GM12878 (cell line): Measurements from ENCODE around the gene MEI1. TPM values are rescaled to one million over a fixed set of nuclear protein-coding genes. Genes with fewer than 3 reads are reported as not detected.

Source experiments
- BCL11A ChIP-seq: IDR thresholded peaks from 2 replicates; pipeline ENCODE4 v1.6.1; 2011; ENCODE audit warnings: low read depth, low read length
- CBFB ChIP-seq: IDR thresholded peaks from 2 replicates; pipeline ENCODE4 v1.6.1; 2016; ENCODE audit warnings: antibody characterized with exemption, low read depth
- CREM ChIP-seq: IDR thresholded peaks from 2 replicates; pipeline ENCODE4 v1.6.1; 2014; ENCODE audit warnings: antibody characterized with exemption, low read depth
- DPF2 ChIP-seq: fragments of 450-650 bp; IDR thresholded peaks from 2 replicates; pipeline ENCODE4 v1.6.1; 2017; ENCODE audit warnings: mild to moderate bottlenecking
- ETV6 ChIP-seq, 2 experiments: fragments of 450-650 bp in 1 of 2; IDR thresholded peaks in 1 of 2; conservative IDR thresholded peaks in 1 of 2; 2 replicates each; pipeline ENCODE4 v1.6.1; 2014; ENCODE audit warnings: antibody characterized with exemption in 1 of 2, borderline replicate concordance in 1 of 2, low read depth in 1 of 2, mild to moderate bottlenecking in 1 of 2, moderate library complexity in 1 of 2
- GATAD2B ChIP-seq: fragments of 450-650 bp; conservative IDR thresholded peaks from 2 replicates; pipeline ENCODE4 v1.6.1; 2017; ENCODE audit warnings: low read depth, mild to moderate bottlenecking, moderate library complexity
- HCFC1 ChIP-seq: fragments of 150-350 bp; IDR thresholded peaks from 2 replicates; pipeline ENCODE4 v1.6.1; 2014; ENCODE audit warnings: low read length
- IKZF1 ChIP-seq: fragments of 450-650 bp; conservative IDR thresholded peaks from 2 replicates; pipeline ENCODE4 v1.6.1; 2017; ENCODE audit warnings: antibody characterized with exemption, mild to moderate bottlenecking
- MTA3 ChIP-seq: IDR thresholded peaks from 2 replicates; pipeline ENCODE4 v1.6.1; 2012; ENCODE audit warnings: low read length, inconsistent platforms, borderline replicate concordance
- NBN ChIP-seq: fragments of 450-650 bp; IDR thresholded peaks from 2 replicates; pipeline ENCODE4 v1.6.1; 2016
- PAX5 ChIP-seq: IDR thresholded peaks from 2 replicates; pipeline ENCODE4 v1.6.1; 2011; ENCODE audit warnings: low read depth, low read length, borderline replicate concordance
- polyA plus RNA-seq, 11 experiments: library from polyadenylated mRNA; depleted of rRNA in 4 of 11; unstranded in 6 of 11; stranded (reverse) in 5 of 11; fragments of >200 nt; fragmentation: Nextera tagmentation in 4 of 11; fragmentation: Illumina TruSeq in 1 of 11; extraction: Ambion mirVana in 4 of 11; extraction: Trizol in 1 of 11; gene quantifications; 1 replicate in 1 of 11; 2 replicates in 10 of 11; pipeline versions ENCODE4 v1.2.1 to v1.2.3, GENCODE V29; 2011 to 2016; ENCODE audit warnings: inconsistent platforms in 2 of 11, missing spikeins in 2 of 11, low read depth in 1 of 11
- total RNA-seq, 4 experiments: library from RNA; depleted of rRNA in 3 of 4; stranded (reverse); fragments of >200 nt in 3 of 4; fragmentation: Illumina TruSeq in 1 of 4; extraction: Trizol in 1 of 4; gene quantifications; 2 replicates each; pipeline versions ENCODE4 v1.2.1 to v1.2.3, GENCODE V29; 2013 to 2021
- TF ChIP-seq, protein P1 (sequence below): IDR thresholded peaks from 2 replicates; pipeline ENCODE4 v1.6.1; 2011; ENCODE audit warnings: borderline replicate concordance, low read depth, mild to moderate bottlenecking, moderate library complexity, mixed read lengths, low read length; ENCODE audit not compliant: insufficient read depth; ENCODE audit errors: extremely low read length
- TF ChIP-seq, protein P2 (sequence below): fragments of 450-650 bp; IDR thresholded peaks from 2 replicates; pipeline ENCODE4 v1.6.1; 2017; ENCODE audit warnings: mild to moderate bottlenecking, moderate library complexity
- TF ChIP-seq, protein P3 (sequence below): IDR thresholded peaks from 2 replicates; pipeline ENCODE4 v1.6.1; 2012; ENCODE audit warnings: low read depth, low read length, improper control_type of control experiment
- TF ChIP-seq, protein P4 (sequence below): fragments of 450-650 bp; IDR thresholded peaks from 2 replicates; pipeline ENCODE4 v1.6.1; 2017; ENCODE audit warnings: borderline replicate concordance
- TF ChIP-seq, protein P5 (sequence below): IDR thresholded peaks from 2 replicates; pipeline ENCODE4 v1.6.1; 2012; ENCODE audit warnings: improper control_type of control experiment, low read depth, low read length; ENCODE audit not compliant: insufficient replicate concordance

MEI1 gene
- total and polyA plus RNA-seq, 10 of the 15 experiments (the other 5 are each of a cell fraction or from before 2014, with no cell fraction given) = 27.9 to 48.9 (median 35.8) TPM

DNA sequence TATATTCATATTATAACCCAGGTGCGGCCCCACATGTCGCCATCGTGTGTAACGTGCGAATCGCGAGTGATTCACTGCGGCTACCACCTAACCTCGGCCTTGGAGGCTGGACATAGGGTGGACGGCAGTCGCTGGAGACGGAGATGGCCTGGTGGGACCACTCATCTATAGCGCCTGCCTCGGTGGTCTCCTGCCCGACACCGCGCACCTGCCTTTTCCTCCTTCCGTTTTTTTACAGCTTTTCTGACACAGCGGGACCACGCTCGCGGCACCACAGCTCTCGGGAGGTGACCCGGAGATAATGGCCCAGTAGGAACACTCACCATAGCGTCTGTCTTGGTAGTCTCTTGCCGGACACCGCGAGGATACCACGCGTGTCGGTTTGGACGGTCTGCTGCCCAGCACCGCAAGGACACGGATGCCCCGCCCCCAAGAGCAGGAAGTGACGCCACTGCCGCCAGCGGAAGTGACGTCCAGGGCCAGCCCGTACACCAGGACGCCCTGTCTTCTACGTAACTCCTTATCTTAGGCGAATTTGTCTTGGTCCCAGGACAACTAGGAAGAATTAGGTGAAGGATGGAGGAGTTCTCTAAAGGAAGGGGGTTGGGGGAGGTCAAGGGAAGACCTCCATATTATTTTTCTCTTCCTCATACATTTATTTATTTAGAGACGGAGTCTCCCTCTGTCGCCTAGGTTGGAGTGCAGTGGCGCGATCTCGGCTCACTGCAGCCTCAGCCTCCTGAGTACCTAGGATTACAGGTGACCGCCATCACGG lies 17.1 kb upstream of the MEI1 start (continued):
- TF ChIP-seq, protein P1, sequence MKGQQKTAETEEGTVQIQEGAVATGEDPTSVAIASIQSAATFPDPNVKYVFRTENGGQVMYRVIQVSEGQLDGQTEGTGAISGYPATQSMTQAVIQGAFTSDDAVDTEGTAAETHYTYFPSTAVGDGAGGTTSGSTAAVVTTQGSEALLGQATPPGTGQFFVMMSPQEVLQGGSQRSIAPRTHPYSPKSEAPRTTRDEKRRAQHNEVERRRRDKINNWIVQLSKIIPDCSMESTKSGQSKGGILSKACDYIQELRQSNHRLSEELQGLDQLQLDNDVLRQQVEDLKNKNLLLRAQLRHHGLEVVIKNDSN = no peak
- TF ChIP-seq CREM (peak; percentile 98), IKZF1 (0 out of 2 replicates have a peak, but pooled peaks have one; percentile 31), DPF2 (0 out of 2 replicates have a peak, but pooled peaks have one; percentile 27), NBN (peak; percentile 55; the same call in 1 of the 2 replicates), CBFB (0 out of 2 replicates have a peak, but pooled peaks have one; percentile 20), HCFC1 (0 out of 2 replicates have a peak, but pooled peaks have one; percentile 22), GATAD2B (peak; percentile 34), ETV6 (conservative IDR thresholded peaks at IDR 0.05 in 1 of 2, IDR thresholded peaks at IDR 0.05 in 1 of 2; ENCODE audit: borderline replicate concordance in 1 of 2, low read depth in 1 of 2) (no peak), BCL11A (no peak), MTA3 (no peak), PAX5 (peak; percentile 72)
- TF ChIP-seq, protein P2, sequence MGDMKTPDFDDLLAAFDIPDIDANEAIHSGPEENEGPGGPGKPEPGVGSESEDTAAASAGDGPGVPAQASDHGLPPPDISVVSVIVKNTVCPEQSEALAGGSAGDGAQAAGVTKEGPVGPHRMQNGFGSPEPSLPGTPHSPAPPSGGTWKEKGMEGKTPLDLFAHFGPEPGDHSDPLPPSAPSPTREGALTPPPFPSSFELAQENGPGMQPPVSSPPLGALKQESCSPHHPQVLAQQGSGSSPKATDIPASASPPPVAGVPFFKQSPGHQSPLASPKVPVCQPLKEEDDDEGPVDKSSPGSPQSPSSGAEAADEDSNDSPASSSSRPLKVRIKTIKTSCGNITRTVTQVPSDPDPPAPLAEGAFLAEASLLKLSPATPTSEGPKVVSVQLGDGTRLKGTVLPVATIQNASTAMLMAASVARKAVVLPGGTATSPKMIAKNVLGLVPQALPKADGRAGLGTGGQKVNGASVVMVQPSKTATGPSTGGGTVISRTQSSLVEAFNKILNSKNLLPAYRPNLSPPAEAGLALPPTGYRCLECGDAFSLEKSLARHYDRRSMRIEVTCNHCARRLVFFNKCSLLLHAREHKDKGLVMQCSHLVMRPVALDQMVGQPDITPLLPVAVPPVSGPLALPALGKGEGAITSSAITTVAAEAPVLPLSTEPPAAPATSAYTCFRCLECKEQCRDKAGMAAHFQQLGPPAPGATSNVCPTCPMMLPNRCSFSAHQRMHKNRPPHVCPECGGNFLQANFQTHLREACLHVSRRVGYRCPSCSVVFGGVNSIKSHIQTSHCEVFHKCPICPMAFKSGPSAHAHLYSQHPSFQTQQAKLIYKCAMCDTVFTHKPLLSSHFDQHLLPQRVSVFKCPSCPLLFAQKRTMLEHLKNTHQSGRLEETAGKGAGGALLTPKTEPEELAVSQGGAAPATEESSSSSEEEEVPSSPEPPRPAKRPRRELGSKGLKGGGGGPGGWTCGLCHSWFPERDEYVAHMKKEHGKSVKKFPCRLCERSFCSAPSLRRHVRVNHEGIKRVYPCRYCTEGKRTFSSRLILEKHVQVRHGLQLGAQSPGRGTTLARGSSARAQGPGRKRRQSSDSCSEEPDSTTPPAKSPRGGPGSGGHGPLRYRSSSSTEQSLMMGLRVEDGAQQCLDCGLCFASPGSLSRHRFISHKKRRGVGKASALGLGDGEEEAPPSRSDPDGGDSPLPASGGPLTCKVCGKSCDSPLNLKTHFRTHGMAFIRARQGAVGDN = peak; percentile 54
- TF ChIP-seq, protein P3, sequence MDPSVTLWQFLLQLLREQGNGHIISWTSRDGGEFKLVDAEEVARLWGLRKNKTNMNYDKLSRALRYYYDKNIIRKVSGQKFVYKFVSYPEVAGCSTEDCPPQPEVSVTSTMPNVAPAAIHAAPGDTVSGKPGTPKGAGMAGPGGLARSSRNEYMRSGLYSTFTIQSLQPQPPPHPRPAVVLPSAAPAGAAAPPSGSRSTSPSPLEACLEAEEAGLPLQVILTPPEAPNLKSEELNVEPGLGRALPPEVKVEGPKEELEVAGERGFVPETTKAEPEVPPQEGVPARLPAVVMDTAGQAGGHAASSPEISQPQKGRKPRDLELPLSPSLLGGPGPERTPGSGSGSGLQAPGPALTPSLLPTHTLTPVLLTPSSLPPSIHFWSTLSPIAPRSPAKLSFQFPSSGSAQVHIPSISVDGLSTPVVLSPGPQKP = no peak
- TF ChIP-seq, protein P4, sequence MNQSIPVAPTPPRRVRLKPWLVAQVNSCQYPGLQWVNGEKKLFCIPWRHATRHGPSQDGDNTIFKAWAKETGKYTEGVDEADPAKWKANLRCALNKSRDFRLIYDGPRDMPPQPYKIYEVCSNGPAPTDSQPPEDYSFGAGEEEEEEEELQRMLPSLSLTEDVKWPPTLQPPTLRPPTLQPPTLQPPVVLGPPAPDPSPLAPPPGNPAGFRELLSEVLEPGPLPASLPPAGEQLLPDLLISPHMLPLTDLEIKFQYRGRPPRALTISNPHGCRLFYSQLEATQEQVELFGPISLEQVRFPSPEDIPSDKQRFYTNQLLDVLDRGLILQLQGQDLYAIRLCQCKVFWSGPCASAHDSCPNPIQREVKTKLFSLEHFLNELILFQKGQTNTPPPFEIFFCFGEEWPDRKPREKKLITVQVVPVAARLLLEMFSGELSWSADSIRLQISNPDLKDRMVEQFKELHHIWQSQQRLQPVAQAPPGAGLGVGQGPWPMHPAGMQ = no peak
- TF ChIP-seq, protein P5, sequence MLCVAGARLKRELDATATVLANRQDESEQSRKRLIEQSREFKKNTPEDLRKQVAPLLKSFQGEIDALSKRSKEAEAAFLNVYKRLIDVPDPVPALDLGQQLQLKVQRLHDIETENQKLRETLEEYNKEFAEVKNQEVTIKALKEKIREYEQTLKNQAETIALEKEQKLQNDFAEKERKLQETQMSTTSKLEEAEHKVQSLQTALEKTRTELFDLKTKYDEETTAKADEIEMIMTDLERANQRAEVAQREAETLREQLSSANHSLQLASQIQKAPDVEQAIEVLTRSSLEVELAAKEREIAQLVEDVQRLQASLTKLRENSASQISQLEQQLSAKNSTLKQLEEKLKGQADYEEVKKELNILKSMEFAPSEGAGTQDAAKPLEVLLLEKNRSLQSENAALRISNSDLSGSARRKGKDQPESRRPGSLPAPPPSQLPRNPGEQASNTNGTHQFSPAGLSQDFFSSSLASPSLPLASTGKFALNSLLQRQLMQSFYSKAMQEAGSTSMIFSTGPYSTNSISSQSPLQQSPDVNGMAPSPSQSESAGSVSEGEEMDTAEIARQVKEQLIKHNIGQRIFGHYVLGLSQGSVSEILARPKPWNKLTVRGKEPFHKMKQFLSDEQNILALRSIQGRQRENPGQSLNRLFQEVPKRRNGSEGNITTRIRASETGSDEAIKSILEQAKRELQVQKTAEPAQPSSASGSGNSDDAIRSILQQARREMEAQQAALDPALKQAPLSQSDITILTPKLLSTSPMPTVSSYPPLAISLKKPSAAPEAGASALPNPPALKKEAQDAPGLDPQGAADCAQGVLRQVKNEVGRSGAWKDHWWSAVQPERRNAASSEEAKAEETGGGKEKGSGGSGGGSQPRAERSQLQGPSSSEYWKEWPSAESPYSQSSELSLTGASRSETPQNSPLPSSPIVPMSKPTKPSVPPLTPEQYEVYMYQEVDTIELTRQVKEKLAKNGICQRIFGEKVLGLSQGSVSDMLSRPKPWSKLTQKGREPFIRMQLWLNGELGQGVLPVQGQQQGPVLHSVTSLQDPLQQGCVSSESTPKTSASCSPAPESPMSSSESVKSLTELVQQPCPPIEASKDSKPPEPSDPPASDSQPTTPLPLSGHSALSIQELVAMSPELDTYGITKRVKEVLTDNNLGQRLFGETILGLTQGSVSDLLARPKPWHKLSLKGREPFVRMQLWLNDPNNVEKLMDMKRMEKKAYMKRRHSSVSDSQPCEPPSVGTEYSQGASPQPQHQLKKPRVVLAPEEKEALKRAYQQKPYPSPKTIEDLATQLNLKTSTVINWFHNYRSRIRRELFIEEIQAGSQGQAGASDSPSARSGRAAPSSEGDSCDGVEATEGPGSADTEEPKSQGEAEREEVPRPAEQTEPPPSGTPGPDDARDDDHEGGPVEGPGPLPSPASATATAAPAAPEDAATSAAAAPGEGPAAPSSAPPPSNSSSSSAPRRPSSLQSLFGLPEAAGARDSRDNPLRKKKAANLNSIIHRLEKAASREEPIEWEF = no peak
